Measurements from ENCODE around the gene ZNF451. TPM values are rescaled to one million over a fixed set of nuclear protein-coding genes. Genes with fewer than 3 reads are reported as not detected.

Gene ZNF451
- total RNA-seq, 1 donor from 2014 or later = 94.6 TPM

DNA sequence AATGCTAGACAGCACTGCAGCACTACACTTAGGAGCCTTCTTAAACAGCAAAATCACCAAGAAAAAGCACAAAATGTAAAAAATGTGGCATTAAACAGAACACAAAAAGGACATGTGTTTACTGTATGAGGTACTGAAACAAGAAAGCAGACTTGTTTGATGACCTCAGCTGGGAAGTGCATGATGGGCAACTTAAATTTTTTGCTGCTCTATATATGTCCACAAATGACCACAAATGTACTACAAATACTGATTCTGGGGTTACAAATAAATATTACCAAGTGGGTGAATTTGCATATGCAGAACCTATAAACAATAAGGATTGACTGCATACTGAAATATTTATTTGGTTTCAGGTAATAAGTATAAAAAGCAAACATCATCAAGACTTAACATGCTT lies 119.0 kb downstream of the ZNF451 start:
- no peak for DNase-seq

DNA sequence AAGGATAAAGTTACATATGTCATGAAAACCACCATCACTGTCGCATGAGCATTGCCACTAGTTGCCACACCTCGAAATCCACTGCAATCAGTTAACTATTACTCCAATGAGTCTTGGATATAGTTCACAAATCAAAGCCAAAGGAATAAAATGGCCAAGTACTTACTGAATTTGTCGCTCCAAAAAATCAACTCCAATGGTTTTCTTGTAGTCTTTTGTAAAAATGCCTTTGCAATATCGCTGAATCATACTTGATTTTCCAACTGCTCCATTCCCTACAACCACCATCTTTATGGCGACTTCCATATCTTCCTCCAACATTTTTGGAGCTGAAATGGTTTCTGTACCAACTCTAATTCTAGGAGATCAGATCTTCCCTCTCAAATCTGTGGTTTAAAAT lies 120.1 kb downstream of the ZNF451 start:
- no peak for DNase-seq

DNA sequence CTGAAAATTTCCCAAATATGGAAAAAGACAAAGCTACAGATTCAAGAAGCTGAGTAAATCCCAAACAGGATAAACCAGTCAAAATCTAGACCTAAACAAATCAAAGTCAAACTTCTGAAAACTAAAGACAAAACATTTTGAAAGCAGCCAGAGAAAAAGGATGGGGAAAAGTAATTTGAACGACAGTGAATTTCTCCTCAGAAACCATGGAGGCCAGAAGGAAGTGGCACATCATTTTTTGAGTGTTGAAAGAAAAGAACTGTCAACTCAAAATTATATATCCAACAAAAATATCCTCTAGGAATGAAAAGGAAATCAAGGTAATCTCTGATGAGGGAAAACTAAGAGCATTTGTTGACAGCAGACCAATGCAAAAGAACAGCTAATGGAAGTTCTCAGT lies 125.3 kb downstream of the ZNF451 start:
- DNase-seq = no peak

- DNase-seq = no peak
Measured at GRCh38 chr6:57216235-57217101, 126.5 kb downstream of the ZNF451 start.

GRCh38 chr6:57217270-57217669 lies 127.3 kb downstream of the ZNF451 start:
- DNase-seq = no peak

Other genes with a start within 250 kb of the ZNF451 start
- gene BEND6, start 135.1 kb upstream of the ZNF451 start, total RNA-seq = 4.9 TPM
- 25.6 TPM for gene KIAA1586, start 43.5 kb upstream of the ZNF451 start, total RNA-seq
- gene BAG2, start 82.1 kb downstream of the ZNF451 start, total RNA-seq = 11.6 TPM
- gene RAB23, start 132.1 kb downstream of the ZNF451 start, total RNA-seq = 38.7 TPM
- 16.3 TPM for gene PRIM2, start 227.4 kb downstream of the ZNF451 start, total RNA-seq